Endodermal cell (in vitro differentiated cells): ENCODE results near the gene ARPC5. TPM values are rescaled to one million over a fixed set of nuclear protein-coding genes. Genes with fewer than 3 reads are reported as not detected.

ENCODE experiments used
- DNase-seq: peaks from one replicate; pipeline ENCODE4 v3.0.0-alpha.2; 2017
- H3K27ac ChIP-seq: 2 replicates; pipeline ENCODE4 v1.5.1; 2013; ENCODE audit warnings: mild to moderate bottlenecking, low read depth, low read length, moderate library complexity
- H3K27me3 ChIP-seq: 2 replicates; pipeline ENCODE4 v1.6.1; 2013; ENCODE audit warnings: mild to moderate bottlenecking, low read length, moderate library complexity; ENCODE audit not compliant: insufficient read depth, control insufficient read depth, poor library complexity, severe bottlenecking
- H3K36me3 ChIP-seq: 2 replicates; pipeline ENCODE4 v1.7.0; 2013; ENCODE audit warnings: mild to moderate bottlenecking, low read length, moderate library complexity; ENCODE audit not compliant: control insufficient read depth, insufficient read depth
- H3K4me1 ChIP-seq: one replicate; pipeline ENCODE4 v1.7.0; 2013; ENCODE audit warnings: low read length; ENCODE audit not compliant: control insufficient read depth, insufficient read depth
- H3K4me3 ChIP-seq: 2 replicates; pipeline ENCODE4 v1.5.1; 2013; ENCODE audit warnings: mild to moderate bottlenecking, low read length, moderate library complexity
- H3K9ac ChIP-seq: 2 replicates; pipeline ENCODE4 v1.6.1; 2013; ENCODE audit warnings: mild to moderate bottlenecking, low read length, moderate library complexity; ENCODE audit not compliant: poor library complexity, severe bottlenecking; ENCODE audit errors: extremely low read depth
- H3K9me3 ChIP-seq: 2 replicates; pipeline ENCODE4 v1.6.1; 2013; ENCODE audit warnings: mild to moderate bottlenecking, low read length, moderate library complexity; ENCODE audit not compliant: control insufficient read depth
- H3K27ac Mint-ChIP-seq: 2 replicates; pipeline ENCODE4 v1.8.0; 2020; ENCODE audit warnings: mixed read lengths
- H3K27me3 Mint-ChIP-seq: 2 replicates; pipeline ENCODE4 v1.8.0; 2021; ENCODE audit warnings: mild to moderate bottlenecking, mixed read lengths; ENCODE audit not compliant: insufficient read depth
- H3K36me3 Mint-ChIP-seq: 2 replicates; pipeline ENCODE4 v1.8.0; 2020; ENCODE audit warnings: low read depth, mixed read lengths
- H3K4me1 Mint-ChIP-seq: 2 replicates; pipeline ENCODE4 v1.8.0; 2020; ENCODE audit warnings: mixed read lengths
- H3K4me3 Mint-ChIP-seq: 2 replicates; pipeline ENCODE4 v1.8.0; 2020; ENCODE audit warnings: mild to moderate bottlenecking, moderate library complexity, mixed read lengths
- H3K9me3 Mint-ChIP-seq: 2 replicates; pipeline ENCODE4 v1.8.0; 2020; ENCODE audit warnings: mild to moderate bottlenecking, mixed read lengths
- WGBS, 2 experiments: methylation state at CpG; one replicate each; pipeline versions ENCODE4 v1.1.5 to v1.1.7; 2013; ENCODE audit warnings: missing lambda C conversion rate in 2 of 2, mixed read lengths in 1 of 2; ENCODE audit not compliant: insufficient coverage in 1 of 2, insufficient read length in 1 of 2; 5-methylcytosine and 5-hydroxymethylcytosine counted together
- total RNA-seq, 2 donors: library from RNA; stranded (reverse); fragmentation: NEBNext Ultra II Directional in 1 of 2; extraction: Animal tissue kit (Norgen Biotek cat#: 25700) in 1 of 2; gene quantifications; 2 replicates in 1 of 2; 3 replicates in 1 of 2; pipeline ENCODE4 v1.2.1, GENCODE V29; 2021
- TF ChIP-seq, protein P1 (sequence below): fragments of 200-600 bp; sonication (generic); conservative IDR thresholded peaks from 2 replicates; pipeline ENCODE4 v1.5.0; 2021; ENCODE audit warnings: antibody characterized with exemption, mild to moderate bottlenecking

ARPC5 gene
- total RNA-seq, 2 donors from 2014 or later, result 78.7 to 99.5 TPM

DNA sequence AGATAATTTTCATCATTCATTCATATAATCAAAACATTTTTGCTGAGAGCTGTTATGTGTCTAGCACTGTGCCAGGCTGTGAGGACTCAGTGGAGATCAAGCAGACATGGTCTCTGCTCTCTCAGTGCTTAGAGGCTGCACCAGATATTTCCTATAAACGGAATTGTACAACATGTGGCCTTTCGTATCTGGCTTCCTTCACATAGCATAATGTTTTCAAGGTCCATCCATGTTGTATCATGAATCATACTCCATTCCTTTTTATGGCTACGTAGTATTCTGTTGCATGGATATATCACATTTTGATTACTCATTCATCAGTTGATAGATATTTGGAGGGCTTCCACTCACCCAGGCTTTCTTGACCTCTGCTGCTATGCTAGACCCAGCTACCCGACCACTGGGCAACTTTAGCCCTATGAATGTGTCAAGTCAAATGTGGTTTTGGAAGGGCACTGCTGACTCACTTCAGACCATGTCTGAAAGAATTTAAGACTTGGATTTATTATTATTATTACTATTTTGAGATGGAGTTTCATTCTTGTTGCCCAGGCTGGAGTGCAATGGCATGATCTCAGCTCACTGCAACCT is 63.8 kb downstream of the ARPC5 start:
- Histone ChIP-seq H3K27me3 (no peaks in the 10 kb centered on the region), H3K9me3 (no peaks in the 10 kb centered on the region), H3K4me1 (no peaks in the 10 kb centered on the region), H3K9ac (no peak overlapping the region), H3K27ac (no peak overlapping the region), H3K36me3 (no peaks in the 10 kb centered on the region), H3K4me3 (no peak overlapping the region)
- no peaks in the 10 kb centered on the region for H3K36me3 Mint-ChIP-seq
- H3K4me3 Mint-ChIP-seq, result no peak overlapping the region
- no peaks in the 10 kb centered on the region for H3K27me3 Mint-ChIP-seq
- no peaks in the 10 kb centered on the region for H3K9me3 Mint-ChIP-seq
- H3K4me1 Mint-ChIP-seq, result peaks cover 5% of the 10 kb centered on the region
- TF ChIP-seq, protein P1, sequence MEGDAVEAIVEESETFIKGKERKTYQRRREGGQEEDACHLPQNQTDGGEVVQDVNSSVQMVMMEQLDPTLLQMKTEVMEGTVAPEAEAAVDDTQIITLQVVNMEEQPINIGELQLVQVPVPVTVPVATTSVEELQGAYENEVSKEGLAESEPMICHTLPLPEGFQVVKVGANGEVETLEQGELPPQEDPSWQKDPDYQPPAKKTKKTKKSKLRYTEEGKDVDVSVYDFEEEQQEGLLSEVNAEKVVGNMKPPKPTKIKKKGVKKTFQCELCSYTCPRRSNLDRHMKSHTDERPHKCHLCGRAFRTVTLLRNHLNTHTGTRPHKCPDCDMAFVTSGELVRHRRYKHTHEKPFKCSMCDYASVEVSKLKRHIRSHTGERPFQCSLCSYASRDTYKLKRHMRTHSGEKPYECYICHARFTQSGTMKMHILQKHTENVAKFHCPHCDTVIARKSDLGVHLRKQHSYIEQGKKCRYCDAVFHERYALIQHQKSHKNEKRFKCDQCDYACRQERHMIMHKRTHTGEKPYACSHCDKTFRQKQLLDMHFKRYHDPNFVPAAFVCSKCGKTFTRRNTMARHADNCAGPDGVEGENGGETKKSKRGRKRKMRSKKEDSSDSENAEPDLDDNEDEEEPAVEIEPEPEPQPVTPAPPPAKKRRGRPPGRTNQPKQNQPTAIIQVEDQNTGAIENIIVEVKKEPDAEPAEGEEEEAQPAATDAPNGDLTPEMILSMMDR, result no peak
- no peak for DNase-seq
- 93 to 100% methylated on average over 3 of the region's 4 CpGs for WGBS, 2 experiments
- no peak overlapping the region for H3K27ac Mint-ChIP-seq

Other genes starting within 250 kb of the ARPC5 start
- 1 to 10 TPM; 1.7 to 5.1 TPM for gene NMNAT2, start 217.4 kb downstream of the ARPC5 start, total RNA-seq
- 10 to 100 TPM; 60.5 to 75.9 TPM for gene SMG7, start 163.3 kb downstream of the ARPC5 start, total RNA-seq
- gene NCF2, start 45.3 kb downstream of the ARPC5 start, total RNA-seq, result under 1 TPM in 1 of 2 donors, not detected in 1; 0.55 TPM
- gene APOBEC4, start 17.5 kb upstream of the ARPC5 start, total RNA-seq, result not detected
- gene RGL1, start 169.3 kb upstream of the ARPC5 start, total RNA-seq, result 1 to 10 TPM in 1 of 2 donors, under 1 TPM in 1; 0.15 to 2.6 TPM